NCI-H2029 treated with DMSO at 0.1 percent for 48 hours (cell line): ENCODE data around the gene RMND1.
"Not testable (repeated sequence)": the region's sequence is repeated elsewhere in the genome, so short reads cannot be mapped to it uniquely, and the experiment has no call there.

Source experiments
- DNase-seq: peaks from one replicate; lab custom pipeline; 2025; lab: John Stamatoyannopoulos, UW

Gene RMND1

DNA sequence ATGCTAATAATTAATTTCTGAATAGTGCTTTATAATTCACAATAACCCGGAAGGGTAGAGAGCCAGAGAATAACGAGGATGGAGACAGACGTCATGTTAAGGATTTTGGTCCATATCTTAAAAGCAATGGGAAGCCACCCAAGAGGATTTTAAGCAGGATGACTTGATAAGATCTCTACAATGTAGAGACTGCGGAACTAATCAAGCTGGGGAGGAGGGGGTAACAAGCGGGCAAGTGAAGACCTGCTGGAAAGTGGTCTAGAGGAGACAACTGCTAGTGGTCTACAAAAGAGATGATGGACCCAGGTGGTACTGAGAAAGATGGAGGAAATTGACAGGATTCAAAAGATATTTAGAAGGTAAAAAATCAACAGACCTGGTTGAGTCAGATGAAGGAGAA, 67.8 kb downstream of the RMND1 start:
- DNase-seq: no peak

DNA sequence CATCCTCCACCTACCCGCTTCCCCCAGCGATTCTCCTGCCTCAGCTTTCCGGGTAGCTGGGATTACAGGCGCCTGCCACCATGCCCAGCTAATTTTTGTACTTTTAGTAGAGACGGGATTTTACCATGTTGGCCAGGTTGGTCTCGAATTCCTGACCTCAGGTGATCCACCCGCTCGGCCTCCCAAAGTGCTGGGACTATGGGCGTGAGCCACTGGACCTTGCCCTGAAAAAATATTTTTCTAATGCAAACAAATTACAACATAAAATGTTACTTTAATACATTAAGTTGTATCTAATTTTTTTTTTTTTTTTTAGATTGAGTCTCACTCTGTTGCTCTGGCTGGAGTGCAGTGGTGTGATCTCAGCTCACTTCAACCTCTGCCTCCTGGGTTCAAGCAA, 69.3 kb downstream of the RMND1 start:
- not testable (repeated sequence) for DNase-seq

DNA sequence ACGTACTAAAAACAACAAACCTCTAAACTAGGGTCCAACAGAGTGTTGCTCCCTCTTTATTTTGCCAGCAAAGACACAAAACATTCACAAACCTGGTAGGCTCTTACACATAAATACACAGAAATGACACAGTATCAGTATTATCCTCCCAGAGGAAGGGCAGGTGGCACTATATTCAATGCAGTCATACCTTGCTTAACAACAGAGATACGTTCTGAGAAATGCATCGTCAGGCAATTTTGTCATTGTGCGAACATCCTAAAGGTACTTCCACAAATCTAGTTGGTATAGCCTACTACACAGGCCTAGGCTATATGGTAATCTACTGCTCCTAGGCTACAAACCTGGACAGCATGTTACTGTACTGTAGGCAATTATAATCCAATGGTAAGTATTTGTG, 70.2 kb downstream of the RMND1 start:
- no peak for DNase-seq

DNA sequence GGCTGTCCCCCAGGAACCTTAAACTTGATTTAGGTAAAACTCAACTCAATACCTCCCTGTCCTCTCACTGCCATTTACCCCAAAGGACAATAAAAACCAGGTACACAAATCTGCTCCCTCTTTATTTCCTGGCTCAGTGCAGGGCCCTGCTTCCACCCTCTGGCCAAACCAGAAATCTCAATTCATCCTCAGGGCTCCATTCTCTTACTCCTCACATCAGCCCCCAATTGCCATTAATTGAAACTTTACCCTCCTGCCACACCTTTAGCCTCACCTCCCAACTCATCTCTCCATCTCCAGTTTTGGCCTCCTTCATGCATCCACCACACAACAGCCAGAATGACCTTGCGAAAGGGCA, 71.1 kb downstream of the RMND1 start:
- no peak for DNase-seq

DNA sequence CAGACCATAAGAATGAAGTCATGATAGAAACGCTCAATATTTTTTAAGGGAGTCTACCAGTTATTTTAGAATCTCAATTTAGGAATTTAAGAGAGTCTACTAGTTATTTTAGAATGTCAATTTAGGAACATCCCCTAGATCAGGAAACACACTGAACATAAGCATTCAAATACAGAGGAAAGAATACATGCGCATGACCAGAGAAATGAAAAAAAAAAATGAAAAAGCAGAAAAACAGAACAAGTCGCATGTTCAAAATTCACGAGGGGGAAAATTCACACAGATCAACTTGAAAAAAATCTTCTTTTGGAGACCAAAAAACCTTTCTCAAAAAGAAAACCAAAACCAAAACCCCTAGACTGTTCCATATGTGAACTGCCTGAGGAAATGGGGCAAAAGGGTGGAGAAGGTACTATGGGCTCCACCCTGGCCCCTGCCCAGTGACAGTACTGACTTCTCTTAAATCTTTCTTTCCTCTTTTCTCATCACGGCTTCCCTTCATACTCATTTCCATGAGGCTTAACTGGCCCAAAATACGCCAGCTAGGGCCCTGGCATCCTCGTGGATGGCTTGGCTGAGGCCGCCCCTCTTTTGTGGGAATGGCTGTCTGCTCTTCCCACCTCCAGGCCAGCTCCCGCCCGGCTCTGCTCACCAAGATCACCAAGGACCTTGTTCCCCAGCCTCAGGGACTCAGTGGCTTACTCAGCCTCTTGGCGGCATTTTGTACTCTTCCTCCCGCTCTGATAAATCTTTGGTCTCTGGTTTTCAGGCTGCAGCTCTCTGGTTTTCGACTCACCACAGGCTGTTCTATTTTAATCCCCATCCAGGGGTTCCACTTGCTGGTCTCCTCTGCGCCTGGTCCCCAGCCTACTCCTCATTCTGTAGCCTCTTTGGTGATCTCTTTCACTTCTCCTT, 71.7 kb downstream of the RMND1 start:
- no peak for DNase-seq

DNA sequence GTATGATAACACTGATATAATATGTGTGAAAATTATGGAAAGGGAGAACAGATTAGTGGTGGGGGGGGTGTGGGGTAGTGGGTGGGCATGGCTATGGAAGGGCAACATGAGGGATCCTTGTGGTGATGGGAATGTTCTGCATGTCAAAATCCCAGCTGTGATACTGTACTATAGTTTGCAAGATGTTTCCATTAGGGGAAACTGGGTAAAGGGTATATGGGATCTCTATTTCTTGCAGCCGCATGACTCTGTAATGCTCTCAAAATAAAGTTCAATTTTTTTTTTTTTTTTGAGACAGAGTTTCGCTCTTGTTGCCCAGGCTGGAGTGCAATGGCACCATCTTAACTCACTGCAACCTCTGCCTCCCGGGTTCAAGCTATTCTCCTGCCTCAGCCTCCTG, 74.8 kb downstream of the RMND1 start:
- no peak for DNase-seq

DNA sequence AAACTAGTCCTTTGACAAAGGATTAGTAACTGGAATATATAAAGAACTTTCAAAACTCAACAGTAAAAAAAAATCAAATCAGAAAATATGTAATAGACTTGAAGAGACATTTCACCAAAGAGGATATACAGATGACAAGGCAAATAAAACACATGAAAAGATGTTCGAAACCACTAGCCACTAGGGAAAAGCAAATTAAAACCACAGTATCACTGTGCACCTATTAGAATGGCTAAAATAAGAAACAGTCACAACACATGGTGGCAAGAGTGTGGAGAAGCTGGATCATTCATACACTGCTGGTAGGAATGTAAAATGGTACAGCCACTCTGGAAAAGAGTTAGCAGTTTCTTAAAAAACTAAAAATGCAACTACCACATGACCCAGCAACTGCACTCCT, 75.5 kb downstream of the RMND1 start:
- no peak for DNase-seq

DNA sequence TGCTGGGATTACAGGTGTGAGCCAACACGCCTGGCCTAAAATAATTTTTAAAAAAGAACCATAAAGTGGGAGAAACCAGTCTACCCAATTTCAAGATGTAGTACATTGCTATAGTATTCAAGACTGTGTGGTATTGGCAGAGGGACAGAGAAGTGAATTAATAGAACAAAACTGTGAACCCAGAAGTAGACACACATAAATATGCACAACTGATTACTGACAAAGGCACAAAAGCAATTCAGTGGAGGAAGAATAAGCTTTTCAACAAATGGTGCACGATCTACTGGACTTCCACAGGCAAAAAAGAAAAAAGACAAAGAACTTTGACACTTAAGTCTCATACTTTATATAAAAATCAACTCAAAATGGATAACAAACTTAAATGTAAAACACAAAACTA, 76.1 kb downstream of the RMND1 start:
- no peak for DNase-seq

DNA sequence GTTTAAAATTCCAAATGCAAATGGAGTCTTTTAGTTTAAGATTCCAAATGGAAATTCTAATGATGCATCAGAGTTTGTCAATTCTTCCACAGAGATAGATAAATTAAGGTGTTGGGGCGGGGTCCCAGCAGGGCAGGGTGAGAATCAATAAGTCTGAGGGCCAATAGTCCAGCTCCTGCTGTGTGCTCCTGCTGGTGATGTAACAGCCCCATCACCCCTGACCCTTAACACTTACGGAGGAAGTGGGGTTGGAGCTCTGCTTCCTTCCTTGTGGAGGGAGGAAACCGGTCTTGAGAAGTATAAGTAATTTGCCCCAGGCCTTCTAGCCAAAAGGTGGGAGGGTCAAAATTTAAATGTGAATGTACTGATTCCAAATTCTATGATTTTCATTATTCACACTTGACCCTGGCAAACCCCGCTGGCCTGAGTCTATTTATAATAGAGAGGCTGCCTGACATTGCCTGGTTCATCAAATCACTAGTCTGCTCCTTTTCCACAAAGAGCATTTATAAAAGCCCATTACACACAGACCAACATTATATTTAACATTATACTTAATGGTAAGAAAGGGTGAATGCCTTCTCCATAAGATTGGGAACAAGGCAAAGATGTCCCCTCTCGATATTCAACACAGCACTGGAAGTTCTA, 77.8 kb downstream of the RMND1 start:
- no peak for DNase-seq

DNA sequence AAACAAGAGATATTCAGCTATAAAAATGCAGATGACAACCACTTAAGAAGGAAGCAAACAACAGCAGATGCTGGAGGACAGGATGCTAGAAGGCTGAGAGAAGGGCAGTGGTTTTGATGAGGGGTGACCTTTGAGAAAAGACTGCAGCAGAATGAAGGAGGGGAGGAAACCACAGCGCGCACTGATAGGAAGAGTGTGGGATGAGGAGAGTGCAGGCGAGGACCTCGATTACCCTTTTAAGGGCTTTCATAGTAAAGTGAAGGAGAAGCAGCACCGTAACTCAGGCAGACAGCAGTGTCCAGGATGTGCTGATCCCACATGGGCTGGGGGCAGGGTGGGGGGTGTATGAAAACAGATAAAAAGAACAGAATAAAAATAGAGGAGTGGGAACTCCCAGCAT, 79.8 kb downstream of the RMND1 start:
- DNase-seq: no peak

DNA sequence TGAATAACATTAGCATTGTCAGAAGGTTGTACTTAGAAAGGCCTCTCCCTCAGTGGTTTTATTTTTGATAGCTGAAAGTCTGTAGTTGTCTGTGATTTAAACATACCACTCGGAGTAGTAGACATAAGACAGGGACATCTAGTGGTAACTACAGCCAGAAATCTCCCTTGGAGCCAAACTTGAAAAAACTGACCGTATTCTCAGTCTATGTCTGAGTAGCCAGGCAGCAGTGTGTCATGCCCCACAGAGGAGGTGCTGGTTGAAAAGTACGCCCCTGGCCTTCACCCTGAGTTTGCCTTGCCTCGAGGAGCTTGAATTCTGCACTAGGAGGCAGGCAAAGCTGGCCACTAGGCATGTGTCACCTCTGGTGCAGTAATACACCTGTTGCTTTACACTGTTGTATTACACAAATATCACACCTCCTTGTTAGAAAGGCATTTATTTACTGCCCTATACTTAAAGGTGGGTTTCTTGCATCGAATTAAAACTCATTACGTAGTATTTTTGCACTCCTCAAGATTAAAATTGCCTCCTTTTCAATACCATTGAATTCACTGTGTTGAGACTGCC, 81.3 kb downstream of the RMND1 start:
- DNase-seq: no peak

DNA sequence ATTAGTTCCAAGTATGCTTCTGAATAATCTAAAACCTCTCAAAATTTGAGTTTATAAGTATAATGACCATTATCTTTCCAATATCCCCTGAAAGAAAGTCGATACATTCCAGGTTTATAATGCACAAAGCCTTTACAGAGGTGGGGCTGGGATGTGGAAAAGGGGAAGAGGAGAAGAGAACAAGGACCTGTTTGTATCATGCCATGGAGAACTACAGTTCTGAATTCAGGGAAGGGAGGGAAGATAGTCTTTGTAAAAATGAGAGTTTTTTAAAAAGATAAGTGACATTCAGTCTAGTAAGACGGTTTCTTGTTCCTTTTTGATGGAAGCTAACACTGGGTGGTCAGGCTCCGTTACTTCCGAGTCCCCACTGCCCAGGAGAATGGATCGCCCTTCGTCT, 86.7 kb downstream of the RMND1 start:
- DNase-seq: no peak

DNA sequence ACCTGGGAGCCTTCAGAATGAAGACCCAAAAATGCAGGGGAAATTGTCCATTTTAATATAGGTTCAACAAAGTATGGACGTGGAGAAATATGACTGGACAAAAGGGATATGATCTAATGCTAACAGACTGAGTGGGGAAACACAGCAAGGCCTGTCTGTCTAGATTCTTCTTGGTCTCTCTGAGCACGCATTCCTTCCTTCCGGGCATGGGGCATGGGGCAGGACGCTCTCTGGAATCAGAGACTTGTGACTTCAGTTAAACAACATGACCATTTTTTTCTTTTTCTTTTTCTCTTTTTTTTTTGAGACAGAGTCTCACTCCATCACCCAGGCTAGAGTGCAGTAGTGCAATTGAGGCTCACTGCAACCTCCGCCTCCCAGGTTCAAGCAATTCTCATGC, 92.4 kb downstream of the RMND1 start:
- DNase-seq: no peak

DNA sequence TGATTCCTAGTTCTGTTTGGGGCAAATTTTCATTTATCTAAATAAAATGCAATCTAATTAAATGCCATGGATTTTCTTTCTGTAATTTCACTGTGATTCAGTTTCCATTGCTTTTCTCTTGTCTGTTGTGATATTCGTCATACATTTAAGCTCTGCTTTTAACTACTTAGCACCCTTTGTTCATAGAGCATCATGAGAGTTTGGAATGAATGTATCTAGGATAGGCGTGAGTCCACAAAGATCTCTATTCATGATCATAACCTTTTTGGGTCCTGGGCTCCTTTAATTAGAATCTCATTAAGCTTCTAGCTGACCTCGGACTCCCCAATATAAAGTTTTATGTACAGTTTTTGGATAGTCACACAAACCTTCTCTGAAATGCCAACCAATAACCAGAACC, 93.5 kb downstream of the RMND1 start:
- DNase-seq: no peak

DNA sequence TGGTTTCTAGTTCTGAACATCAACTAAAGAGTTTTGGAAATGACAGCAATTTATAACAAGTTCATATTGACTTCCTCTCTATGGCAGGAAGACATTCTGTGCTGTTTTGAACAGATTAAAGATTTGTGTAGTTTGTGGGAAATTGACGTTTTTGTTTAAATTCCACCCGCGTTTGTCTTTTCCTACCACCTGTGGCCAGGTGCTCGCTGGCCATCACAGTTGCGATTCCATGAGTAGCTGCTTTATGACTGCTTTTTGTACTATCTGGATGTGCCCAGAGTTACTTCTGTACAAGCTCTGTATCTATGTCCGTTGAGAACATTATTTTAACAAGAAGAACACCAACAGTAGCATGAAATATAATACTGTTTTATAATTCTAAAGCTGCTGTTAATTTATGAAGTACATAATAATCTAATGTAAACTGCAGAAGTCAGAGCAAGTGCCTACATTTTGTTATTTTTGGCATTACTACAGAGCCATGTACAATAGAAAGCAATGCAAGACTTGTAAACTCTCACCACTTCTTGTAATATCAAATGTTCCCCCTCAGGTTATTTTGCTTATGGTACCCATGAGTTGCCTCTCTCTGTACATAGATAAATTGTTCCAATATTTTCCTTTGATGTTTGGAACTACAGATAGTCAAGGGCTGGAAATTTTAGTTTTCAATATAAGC, 94.0 kb downstream of the RMND1 start:
- DNase-seq: no peak

DNA sequence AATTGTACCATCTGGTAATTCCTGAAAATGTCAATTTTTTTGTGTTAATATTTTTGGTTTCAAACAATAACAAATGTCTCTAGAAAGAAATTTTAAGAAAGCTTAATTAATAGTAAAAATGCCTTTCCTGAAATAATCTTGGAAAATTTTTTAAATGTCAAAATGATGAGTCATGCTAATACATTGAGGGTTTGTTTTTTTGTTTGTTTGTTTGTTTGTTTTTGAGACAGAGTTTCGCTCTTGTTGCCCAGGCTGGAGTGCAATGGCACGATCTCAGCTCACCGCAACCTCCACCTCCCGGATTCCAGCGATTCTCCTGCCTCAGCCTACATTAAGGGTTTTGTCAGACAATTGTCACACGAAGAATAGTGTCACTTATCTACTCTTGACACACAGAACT, 94.9 kb downstream of the RMND1 start:
- not testable (repeated sequence) for DNase-seq
